HG02759 (cell line): ENCODE data around the gene NR1H2.
"Not testable (repeated sequence)": the region's sequence is repeated elsewhere in the genome, so short reads cannot be mapped to it uniquely, and the experiment has no call there.

Source experiments
- ATAC-seq: cut with Tn5 transposase; IDR thresholded peaks from one replicate; pipeline ENCODE4 v1.9.1; 2021; ENCODE audit warnings: mild to moderate bottlenecking, moderate library complexity; ENCODE audit not compliant: unreplicated experiment

The NR1H2 gene

DNA sequence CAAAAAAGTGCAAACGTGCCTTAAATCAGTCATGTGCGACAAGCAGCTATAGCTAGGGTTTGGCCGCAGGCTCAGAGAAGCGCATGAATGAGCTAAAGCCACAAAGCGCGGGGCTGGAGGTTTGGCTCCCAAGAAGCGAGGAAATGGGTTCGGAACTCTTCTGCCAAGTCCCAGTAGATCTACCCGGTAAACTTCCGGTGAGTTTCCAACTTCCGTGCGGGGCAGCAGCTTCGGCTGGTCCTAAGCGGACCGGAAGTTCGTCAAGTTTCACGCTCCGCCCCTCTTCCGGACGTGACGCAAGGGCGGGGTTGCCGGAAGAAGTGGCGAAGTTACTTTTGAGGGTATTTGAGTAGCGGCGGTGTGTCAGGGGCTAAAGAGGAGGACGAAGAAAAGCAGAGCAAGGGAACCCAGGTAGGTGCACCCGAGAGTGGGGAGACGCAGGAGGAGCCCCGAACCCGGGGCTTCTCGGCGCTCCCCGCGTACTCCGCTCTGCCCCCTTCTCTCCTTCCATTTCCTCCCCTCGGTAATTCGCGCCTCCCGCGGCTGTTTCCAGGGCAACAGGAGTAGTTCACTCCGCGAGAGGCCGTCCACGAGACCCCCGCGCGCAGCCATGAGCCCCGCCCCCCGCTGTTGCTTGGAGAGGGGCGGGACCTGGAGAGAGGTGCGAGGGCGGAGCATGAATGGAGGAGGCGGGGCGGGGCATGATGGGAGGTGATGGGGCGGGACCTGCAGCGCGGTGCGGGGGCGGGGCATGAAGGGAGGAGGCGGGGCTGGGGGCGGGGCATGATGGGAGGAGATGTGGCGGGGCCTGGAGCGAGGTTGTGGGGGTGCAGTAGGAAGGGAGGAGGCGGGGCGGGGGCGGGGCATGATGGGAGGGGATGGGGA is at the start of gene NR1H2:
Gene NR1H2, plus strand, starts transcription at position 292 of the 885 bp plus-strand sequence. CDS start 1,149 bp downstream, outside the sequence.
- peak; percentile 91 for ATAC-seq

DNA sequence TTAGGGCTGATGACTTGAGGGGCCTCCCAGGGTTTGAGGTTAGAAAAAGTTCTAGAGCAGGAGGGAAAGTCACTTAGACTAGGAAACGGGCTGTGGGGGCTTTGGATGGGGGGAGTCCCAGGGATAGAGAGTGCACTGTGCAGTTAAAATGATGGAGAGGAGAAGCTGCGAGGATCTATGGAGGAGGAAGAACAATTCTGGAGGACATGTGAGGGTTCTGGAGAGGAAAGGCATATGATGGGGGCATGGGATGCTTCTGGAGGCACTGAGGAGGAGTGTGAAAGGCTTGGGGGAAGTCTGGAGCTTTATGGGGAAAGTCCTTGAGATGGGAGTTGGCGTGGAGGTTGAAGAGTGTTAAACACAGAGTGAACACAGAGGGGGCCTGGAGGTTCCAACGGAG is 49.2 kb upstream of the NR1H2 start:
- no peak for ATAC-seq

DNA sequence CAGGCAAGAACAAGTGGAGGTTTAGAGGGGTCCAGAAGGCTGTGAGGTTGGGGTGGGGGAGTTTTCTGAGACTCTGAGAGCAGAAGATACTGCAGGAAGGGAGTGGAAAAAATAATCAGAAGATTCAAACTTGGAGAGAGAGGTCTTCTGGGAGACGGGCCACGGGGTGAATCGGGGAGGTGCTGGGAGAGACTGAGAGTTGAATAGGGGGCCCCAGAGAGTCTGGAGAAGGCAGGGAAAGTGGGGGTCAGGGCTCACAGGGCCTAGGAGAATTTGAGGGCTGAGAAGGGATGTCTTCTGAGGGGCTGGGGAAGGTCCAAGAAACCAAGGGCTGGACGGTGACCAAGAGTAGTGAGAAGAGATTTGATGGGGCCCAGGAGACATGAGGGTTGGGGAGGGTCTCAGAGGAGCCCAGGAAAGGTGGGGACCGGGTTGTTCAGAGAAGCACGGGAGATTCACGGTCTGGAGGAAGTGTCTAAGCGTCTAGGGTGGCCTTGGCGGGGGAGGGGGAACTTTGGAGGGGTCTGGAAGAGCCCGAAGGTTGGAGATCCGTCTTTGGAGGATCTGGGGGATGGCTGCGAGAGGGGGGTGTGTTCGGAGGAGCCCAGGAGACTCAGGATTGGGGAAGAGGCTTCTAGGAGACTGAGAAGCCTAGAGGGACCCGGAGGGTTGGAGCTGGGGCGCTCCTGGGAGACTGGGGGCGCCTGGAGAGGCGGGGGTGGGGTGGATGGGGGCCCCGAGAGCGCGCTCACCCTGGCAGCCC is 48.6 kb upstream of the NR1H2 start:
- ATAC-seq, result no peak

DNA sequence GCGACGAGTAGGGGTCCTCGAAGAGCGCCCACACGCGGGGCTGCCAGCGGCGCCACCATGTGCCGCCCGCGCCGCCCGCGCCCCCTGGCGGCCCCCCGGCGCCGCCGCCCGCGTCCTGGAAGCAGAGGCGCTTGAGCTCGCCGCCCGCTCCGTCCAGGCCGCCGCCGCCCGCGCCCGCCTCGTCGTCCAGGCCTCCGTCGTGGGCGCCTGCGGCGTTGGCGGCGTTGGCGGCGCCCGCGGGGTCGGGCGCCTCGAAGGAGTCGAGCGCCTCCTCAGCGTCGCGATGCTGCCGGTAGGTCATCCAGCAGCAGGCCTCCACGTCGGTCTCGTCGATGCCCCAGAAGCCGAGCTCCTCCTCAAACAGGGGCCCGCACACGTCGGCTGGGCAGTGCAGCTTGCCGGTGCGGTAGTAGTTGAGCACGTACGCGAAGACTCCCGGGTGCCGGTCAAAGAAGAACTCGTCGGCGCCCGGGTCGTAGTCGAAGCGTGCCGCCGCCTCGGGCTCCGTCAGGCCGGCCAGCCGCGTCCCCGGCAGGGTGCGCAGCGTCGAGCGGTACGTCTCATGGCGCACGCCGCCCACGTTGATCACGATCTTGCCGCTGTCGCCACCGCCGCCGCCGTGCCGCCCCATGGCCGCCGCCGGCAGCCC is 47.9 kb upstream of the NR1H2 start:
- no peak for ATAC-seq

DNA sequence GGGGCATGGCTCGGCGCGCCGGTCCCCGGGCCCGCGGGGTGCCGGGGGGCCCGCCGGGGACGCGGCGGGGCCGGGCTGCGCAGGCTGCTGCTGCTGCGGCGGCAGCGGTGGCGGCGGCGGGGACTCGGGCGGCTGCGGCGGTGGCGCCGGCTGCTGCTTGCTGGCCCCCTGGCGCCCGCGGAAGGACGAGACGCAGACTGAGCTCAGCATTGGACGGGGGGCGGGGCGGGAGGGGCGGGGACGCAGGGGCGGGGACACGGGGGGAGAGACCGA is 47.4 kb upstream of the NR1H2 start:
- peak; percentile 12 for ATAC-seq

DNA sequence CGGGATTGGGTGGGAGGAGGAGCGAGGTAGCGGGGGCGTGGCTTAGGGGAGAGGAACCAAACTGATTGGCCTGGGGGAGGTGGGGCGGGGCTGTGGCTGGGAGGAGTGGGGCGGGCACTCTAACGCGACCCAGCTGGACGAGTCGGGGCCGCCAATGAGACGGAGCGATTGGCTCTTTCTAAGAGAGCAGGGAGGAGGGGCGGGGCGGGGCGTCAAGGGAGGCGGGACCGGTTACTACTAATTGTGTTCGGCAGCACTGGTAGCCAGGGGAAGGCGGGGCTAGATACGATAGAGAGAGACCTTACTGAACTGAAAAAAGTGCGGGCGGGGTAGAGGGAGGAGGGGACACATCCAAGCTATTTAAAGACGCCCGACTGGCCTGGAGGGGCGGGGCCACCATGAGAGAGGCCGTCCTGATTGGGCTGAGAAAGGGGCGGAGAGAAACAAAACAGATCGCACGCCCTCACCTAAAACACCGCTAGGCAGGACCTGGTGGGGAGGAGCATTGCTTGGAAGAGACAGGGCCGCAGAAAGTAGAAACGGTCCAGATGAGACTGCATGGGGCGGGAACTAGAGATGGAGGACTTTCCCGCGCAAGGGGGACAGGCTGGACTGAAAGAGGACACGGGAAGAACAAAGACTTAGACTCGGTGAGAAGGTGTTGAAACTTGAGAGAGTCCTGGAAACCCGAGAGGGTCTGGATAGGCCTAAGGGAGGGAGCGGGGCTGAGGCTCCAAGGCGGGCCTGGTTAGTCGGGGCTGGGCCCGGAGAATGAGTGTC is 46.9 kb upstream of the NR1H2 start, which contains the start of gene KCNC3:
Gene KCNC3, minus strand, starts transcription at position 232 of the 780 bp plus-strand sequence. CDS start 295 bp downstream, outside the sequence.
- peak; percentile 54 for ATAC-seq

DNA sequence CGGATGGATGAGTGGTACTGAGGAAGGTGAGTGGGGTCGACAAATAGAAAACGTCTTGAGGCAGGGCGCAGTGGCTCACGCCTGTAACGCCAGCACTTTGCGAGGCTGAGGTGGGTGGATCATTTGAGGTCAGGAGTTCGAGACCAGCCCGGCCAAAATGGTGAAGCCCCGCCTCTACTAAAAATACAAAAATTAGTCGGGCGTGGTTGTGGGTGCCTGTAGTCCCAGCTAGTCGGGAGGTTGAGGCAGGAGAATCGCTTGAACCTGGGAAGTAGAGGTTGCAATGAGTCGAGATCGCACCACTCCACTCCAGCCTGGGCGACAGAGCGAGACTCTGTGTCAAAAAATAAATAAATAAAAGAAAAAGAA is 46.3 kb upstream of the NR1H2 start:
- ATAC-seq, result not testable (repeated sequence)

DNA sequence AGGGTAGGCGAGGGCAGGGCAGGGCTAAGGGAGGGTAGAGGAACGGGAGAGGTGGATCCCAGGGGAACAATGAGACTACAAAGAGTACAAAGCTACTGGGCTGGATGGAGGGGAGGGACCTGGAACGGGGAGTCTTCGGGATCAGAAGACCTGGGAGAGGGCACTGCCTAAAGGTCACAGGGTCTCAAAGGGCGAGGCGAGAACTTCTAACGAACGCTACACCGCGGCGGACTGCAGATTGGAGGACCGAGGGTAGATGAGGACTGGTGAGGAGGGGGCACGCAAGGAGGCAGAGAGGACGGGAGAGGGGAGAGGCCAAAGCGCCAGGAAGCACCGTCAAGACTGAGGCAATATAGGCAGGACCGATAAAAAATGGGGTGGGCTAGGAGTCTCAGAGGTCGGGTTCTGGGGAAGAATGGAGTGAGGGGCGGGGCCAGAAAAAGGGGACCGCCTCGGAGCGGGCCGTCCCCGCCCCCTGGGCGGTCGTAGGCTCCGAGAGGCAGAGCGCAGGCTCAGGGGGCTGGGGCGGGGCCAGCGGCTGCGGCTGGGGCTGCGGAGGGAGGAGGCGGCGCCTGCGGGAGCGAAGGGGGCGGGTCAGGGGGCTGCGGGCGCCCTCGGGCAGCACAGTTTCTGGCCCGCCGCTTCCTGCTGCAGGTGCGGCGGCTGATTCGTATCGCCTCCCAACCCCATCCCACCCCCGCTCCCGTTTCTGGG is 45.7 kb upstream of the NR1H2 start:
- ATAC-seq, result no peak

DNA sequence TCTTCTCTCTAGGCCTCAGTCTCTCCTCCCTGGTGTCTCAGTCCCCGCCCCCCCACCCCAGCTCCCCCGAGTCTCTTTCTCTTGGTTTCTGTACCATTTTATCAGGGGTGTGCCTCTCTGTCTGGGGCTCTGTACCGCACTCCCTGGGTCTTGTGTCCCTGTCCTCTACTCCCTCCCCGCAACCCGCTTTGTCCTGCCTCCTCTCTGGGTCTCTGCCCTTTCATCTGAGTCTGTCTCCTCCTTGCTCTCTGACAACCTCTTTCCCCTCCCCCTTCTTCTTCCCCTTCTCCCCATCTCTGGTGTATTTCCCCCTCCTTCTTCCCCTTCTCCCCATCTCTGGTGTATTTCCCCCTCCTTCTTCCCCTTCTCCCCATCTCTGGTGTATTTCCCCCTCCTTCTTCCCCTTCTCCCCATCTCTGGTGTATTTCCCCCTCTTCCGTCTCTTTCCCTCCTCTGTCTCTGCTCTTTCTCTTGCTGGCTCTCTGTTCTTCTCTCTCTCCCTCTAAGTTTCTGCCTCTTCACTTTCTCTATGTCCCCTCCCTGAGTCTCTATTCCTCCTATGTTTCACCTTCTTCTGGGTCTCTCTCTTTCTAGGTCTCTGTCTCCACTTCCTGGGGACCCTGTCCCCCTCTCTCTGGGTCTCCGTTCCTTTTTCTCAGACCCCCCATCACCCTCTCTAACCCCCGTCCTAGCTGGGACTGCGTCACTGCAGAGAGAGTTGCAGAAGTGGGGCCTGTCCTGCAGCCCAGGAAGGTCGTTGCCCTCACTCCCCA is 44.9 kb upstream of the NR1H2 start:
- no peak for ATAC-seq

DNA sequence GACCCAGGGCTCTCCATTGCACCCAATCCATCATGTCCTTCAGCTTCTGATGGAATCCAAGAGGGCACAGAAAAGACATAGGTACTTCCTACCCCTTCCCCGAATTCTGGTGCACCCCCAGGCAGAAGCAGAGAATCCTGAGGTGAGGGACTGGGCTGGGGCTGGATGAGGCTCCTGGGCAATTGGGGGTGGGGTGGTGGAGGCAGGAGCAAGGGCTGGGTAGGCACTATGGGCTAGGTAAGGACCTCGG is 44.3 kb upstream of the NR1H2 start:
- no peak for ATAC-seq

DNA sequence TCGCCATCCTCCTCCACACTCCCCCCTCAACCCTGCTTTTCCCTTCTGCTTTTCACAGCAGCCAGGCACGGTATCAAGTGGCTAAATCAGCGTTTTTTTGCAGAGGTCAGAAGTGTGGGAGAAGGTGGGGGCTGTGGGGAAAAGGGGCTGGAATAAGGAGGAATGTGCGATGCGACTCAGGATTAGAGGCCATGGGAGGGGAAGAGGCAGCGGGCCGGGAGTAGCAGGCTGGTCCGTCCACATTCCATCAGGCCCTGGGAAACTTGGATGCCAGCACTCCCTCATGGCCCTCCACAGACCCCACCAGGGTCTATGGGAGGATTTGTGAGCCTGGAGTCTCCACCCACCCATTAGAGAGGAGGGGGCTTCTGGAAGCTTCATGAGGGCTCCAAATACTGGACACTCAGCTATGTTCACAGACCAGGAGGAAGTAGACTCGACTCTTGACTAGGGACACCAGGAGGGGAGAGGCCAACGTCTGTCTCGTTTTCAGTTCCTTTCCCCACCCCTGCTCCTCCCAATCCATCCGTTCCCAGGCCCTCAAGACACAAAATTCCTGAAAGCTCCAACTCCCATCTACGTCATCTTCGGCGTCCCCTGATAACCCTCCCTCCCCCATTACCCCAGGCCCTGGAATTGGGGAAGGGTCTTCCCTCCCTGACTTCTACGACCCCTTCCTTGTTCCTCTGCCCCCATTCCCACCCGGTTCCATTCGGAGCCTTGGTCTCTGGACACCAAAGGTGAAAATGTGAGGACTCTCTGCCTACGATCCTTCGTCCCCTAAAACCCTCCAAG is 43.8 kb upstream of the NR1H2 start:
- ATAC-seq, result no peak

DNA sequence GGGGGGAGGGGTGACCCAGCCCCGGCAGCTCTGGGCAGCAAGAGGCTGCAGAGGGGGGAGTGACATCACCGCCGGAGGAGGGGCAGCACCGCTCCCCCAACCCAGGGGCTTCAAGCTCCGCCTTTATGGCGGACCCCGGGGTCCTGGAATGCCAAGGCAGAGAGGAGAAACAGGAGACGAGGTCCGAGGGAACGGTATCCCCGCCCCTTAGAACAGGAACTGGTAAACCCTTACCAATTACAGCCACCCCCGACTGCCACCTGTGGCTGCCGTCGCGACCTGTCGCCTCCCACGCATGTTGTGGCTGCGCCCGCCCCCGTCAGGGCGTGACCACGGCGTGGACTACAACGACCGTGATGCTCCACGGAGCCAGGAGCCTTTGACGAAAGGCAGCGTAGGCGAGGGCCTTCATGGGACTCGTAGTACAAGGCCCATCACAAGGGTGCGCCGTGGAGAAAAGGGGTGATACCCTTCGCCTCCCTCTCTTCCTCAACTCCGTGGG is 43.0 kb upstream of the NR1H2 start:
- ATAC-seq, result peak; percentile 49

DNA sequence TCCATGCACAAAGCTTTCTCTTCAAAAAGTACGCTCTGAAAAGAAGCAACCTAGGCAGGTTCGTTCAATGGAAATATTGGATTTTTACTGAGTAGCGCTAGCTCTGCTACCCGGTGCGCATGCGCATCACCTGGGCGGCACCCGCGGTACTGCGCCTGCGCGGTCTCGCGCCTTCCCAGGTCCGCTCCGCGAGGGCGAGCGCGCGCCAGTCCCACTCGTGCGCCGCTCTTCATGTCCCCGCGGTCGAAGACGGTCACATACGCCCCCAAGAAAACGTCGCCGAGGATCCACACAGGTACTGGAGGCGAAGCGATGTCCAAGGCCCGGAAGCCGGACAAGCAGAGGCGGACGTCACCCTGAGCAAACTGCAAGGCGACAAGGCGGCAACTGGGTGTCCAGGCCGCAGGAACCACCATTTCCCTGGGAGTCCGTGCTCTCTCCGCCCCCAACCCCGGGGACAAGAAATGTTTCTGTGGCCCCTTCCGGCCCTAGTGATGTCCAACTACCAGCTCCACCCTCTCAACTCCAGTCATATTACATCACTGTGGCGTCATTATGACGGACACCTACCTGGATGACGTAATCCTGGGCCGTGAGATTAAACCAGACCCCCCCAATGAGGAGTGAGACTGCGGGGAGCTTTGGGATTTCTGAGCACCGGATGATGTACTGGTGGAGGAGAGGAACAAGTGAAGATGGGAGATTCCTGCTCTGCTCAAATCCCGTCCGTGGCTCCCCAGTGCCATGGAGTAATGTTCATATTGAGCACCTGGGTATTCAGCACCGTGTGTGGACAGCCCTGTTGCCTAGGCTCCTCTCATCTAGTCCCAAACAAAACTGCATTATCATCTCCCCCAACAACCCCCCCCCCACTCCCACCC is 42.3 kb upstream of the NR1H2 start:
- ATAC-seq, result peak; percentile 24

DNA sequence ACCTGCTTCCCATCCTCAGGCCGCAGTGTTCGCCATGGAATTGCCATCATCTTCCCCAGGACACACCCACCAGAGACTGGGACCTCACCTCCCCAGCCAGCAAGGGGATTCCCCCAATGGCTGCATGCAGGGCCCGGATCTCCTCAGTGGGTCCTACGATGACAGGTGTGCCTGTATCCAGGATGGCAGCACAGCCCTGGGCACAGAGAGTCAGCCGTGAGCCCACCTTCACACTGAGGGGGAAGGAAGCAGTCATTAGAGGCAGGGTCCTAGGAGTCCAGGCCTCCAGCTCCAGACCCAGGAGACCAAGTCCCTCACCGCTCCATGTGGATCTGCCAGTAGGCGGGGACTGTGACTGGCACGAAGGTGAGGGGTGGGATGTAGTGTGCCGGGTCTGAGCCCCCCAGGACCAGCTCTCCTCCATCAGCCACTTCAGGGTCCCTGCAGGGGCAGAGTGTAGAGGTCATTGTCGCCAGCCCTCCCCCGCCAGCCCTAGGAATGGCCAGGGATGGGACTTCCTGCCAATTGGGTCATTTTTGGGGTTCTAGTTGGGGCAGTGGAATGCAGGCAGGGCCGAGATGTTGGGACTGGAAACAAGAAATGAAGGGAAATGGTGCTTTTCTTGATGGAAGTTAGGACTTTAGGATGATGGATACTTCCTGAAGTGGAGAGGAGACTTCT is 41.4 kb upstream of the NR1H2 start:
- ATAC-seq, result no peak

DNA sequence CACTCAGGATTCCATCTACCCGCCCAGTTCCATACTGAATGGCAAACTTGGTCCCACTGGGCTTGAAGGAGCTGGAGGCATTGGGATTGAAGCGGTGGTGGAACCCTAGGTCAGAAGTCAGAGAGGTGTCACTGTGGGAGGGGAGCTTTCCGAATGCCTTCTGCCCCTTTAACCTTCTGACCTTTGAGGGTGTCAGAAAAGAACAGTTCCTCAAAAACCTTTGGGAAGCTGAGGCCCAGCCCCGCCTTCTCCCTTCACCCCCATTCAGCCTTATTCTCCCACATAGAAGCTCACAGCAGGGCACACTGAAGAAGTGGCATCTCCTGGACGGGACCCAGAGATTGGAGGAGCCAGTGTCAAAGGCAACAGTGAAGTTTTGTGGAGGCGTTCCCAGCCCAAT is 39.2 kb upstream of the NR1H2 start:
- ATAC-seq, result not testable (repeated sequence)

DNA sequence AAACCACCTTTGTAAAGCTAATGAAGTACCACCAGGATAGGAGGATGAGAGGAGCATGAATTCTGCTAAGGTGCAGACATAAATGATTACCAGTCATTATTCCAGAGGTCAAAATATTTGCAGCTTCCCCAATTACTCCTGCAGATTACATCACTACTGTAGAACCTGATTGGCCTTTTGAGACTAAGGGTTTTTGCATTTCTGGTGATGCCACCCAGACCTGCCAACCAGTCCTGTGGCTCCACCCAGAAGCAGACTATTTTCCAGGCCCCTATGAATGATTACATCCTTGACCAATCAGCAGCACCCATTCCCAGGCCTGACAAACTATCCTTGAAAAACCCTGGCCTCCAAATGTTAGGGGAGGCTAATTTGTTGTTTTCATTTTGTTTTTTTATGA is 35.9 kb upstream of the NR1H2 start:
- no peak for ATAC-seq

DNA sequence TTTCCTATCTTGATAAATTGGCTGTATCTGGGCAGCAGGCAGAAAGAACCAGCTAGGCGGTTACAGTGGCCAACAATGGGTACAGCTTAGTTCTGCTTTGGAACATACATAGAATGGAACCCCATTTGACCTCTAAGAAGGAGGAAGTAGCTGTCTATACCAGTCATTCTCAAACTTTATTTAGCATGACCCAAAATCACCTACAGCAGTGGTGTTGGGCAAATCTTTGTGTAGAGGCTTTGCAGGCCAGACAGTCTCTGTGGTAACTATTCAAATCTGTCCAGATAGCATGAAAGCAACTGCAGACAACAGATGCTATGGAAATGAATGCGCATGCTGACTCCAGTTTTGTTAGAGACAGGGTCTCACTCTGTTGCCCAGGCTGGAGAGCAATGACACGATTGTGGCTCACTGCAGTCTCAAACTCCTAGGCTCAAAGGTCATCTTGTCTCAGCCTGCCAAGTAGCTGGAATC is 35.1 kb upstream of the NR1H2 start:
- peak; percentile 60 for ATAC-seq
